Endothelial cell of umbilical vein (primary cell): ENCODE data around the gene PI4K2B. TPM values are rescaled to one million over a fixed set of nuclear protein-coding genes. Genes with fewer than 3 reads are reported as not detected.

Source experiments
- BruUV-seq: library from RNA; stranded (reverse); fragments of 400-500 nt; replicated peaks from 2 replicates; lab custom pipeline; 2021; lab: Mats Ljungman, UMichigan
- CTCF ChIA-PET: fragments of 300-600, 350-600 bp; sonication (Branson Sonifier 250); formaldehyde crosslinking; loops from one replicate; lab custom pipeline; 2021; ENCODE audit warnings: antibody characterized with exemption, inconsistent platforms; lab: Charles Lee
- POLR2A ChIA-PET: fragments of 300-600, 350-600 bp; sonication (Branson Sonifier 250); formaldehyde crosslinking; loops from one replicate; lab custom pipeline; 2021; ENCODE audit warnings: antibody characterized with exemption, inconsistent platforms; lab: Charles Lee
- DNase-seq: peaks from one replicate; pipeline ENCODE4 v3.0.0-alpha.2; 2011; ENCODE audit warnings: low read depth, low spot score
- FAIRE-seq: peaks from 2 replicates; lab custom pipeline; 2011; peaks lifted over from hg19 to GRCh38; lab: Jason Lieb, UNC
- H2AFZ ChIP-seq: 2 replicates; pipeline ENCODE4 v1.6.0; 2012; ENCODE audit warnings: low read depth, low read length, control low read depth, inconsistent platforms
- H3K27ac ChIP-seq: 2 replicates; pipeline ENCODE4 v1.5.1; 2011; ENCODE audit warnings: low read depth, mild to moderate bottlenecking, control low read depth, low read length, moderate library complexity; ENCODE audit not compliant: insufficient read depth
- H3K27me3 ChIP-seq, 2 experiments: 2 replicates each; pipeline versions ENCODE4 v1.6.0 to v1.6.1; 2011; ENCODE audit warnings: low read length in 2 of 2, mixed read lengths in 1 of 2; ENCODE audit not compliant: control insufficient read depth in 2 of 2, insufficient read depth in 2 of 2
- H3K36me3 ChIP-seq, 2 experiments: 2 replicates in 1 of 2; 3 replicates in 1 of 2; pipeline ENCODE4 v1.5.1; 2011; ENCODE audit warnings: low read length in 2 of 2, mild to moderate bottlenecking in 1 of 2, moderate library complexity in 1 of 2; ENCODE audit not compliant: control insufficient read depth in 2 of 2, insufficient read depth in 2 of 2; ENCODE audit errors: extremely low read depth in 1 of 2
- H3K4me1 ChIP-seq: 3 replicates; pipeline ENCODE4 v1.5.1; 2011; ENCODE audit warnings: mild to moderate bottlenecking, low read length; ENCODE audit not compliant: control insufficient read depth, insufficient read depth; ENCODE audit errors: extremely low read depth
- H3K4me2 ChIP-seq: 2 replicates; pipeline ENCODE4 v1.6.1; 2011; ENCODE audit warnings: low read length, control low read depth, mixed read lengths; ENCODE audit not compliant: insufficient read depth
- H3K4me3 ChIP-seq, 3 experiments: fragments of 200-600 bp in 1 of 3; sonication (generic), shearing (Covaris generic) in 1 of 3; replicated peaks in 1 of 3; 2 replicates each; pipeline ENCODE4 v1.5.1; 2011 to 2016; ENCODE audit warnings: control low read depth in 3 of 3, low read length in 3 of 3, mild to moderate bottlenecking in 2 of 3, inconsistent platforms in 1 of 3, low read depth in 1 of 3, moderate library complexity in 1 of 3; ENCODE audit not compliant: insufficient read depth in 1 of 3
- H3K79me2 ChIP-seq: 2 replicates; pipeline ENCODE4 v1.6.0; 2012; ENCODE audit warnings: low read length, inconsistent platforms; ENCODE audit not compliant: control insufficient read depth, insufficient read depth
- H3K9ac ChIP-seq: replicated peaks from 2 replicates; pipeline ENCODE3; 2011; ENCODE audit warnings: low read length, control low read depth; ENCODE audit not compliant: insufficient read depth; ENCODE audit errors: extremely low read depth
- H3K9me1 ChIP-seq: replicated peaks from 3 replicates; pipeline ENCODE4 v1.6.0; 2011; ENCODE audit warnings: mild to moderate bottlenecking, low read length; ENCODE audit not compliant: control insufficient read depth, insufficient read depth; ENCODE audit errors: extremely low read depth
- H3K9me3 ChIP-seq: replicated peaks from 2 replicates; pipeline ENCODE4 v1.5.1; 2012; ENCODE audit warnings: low read length, inconsistent platforms; ENCODE audit not compliant: control insufficient read depth, insufficient read depth
- H4K20me1 ChIP-seq: replicated peaks from 2 replicates; pipeline ENCODE3; 2011; ENCODE audit warnings: mild to moderate bottlenecking, low read length; ENCODE audit not compliant: control insufficient read depth, insufficient read depth; ENCODE audit errors: extremely low read depth
- CTCF ChIP-seq, 2 donors: IDR thresholded peaks; 1 replicate in 1 of 2; 2 replicates in 1 of 2; pipeline ENCODE4 v1.5.1; 2011; ENCODE audit warnings: low read length in 2 of 2, mild to moderate bottlenecking in 2 of 2, moderate library complexity in 2 of 2, control low read depth in 1 of 2, inconsistent platforms in 1 of 2, low read depth in 1 of 2; ENCODE audit not compliant: insufficient read depth in 1 of 2; ENCODE audit errors: extremely low read depth in 1 of 2
- EZH2 ChIP-seq: IDR thresholded peaks from 2 replicates; pipeline ENCODE4 v1.6.1; 2012; ENCODE audit warnings: borderline replicate concordance, low read depth, mild to moderate bottlenecking, moderate library complexity, low read length, inconsistent platforms; ENCODE audit not compliant: severe bottlenecking
- FOS ChIP-seq: IDR thresholded peaks from 2 replicates; pipeline ENCODE4 v1.6.1; 2011; ENCODE audit warnings: mild to moderate bottlenecking, low read length, moderate library complexity, borderline replicate concordance; ENCODE audit not compliant: insufficient read depth
- GATA2 ChIP-seq: IDR thresholded peaks from 2 replicates; pipeline ENCODE4 v1.7.0; 2011; ENCODE audit warnings: low read depth, mild to moderate bottlenecking, moderate library complexity, mixed read lengths, low read length; ENCODE audit not compliant: insufficient read length, insufficient read depth
- JUN ChIP-seq: IDR thresholded peaks from 2 replicates; pipeline ENCODE4 v1.6.1; 2011; ENCODE audit warnings: borderline replicate concordance, low read depth; ENCODE audit not compliant: insufficient read length, insufficient read depth
- MYC ChIP-seq: IDR thresholded peaks from one replicate; pipeline ENCODE4 v1.6.1; 2011; ENCODE audit warnings: mild to moderate bottlenecking, low read depth, low read length
- POLR2A ChIP-seq: IDR thresholded peaks from 2 replicates; pipeline ENCODE4 v1.6.1; 2012; ENCODE audit warnings: low read depth, mild to moderate bottlenecking, control low read depth, low read length
- POLR2AphosphoS5 ChIP-seq: IDR thresholded peaks from 2 replicates; pipeline ENCODE4 v1.6.1; 2012; ENCODE audit warnings: low read depth, mild to moderate bottlenecking, control low read depth, low read length, moderate library complexity; ENCODE audit not compliant: insufficient read depth
- dilution Hi-C: fragments of 300-500 bp; cut with MboI; formaldehyde crosslinking; loops from one replicate; pipeline ENCODE4 v1.15.0; 2019; ENCODE audit warnings: low sequenced_read_pairs; ENCODE audit not compliant: extremely low pct_ligation_motif_present
- intact Hi-C: fragments of 100-400 bp; cut with micrococcal nuclease; formaldehyde crosslinking; loops from one replicate; pipeline ENCODE4 v1.10.0; 2022
- polyA plus RNA-seq, 4 experiments: library from polyadenylated mRNA; depleted of rRNA in 3 of 4; stranded (reverse) in 3 of 4; unstranded in 1 of 4; fragments of >200 nt; gene quantifications; 2 replicates each; pipeline versions ENCODE4 v1.2.1 to v1.2.3, GENCODE V29; 2011 to 2012; ENCODE audit warnings: missing spikeins in 1 of 4
- total RNA-seq: library from RNA; stranded (reverse); gene quantifications from 2 replicates; pipeline ENCODE4 v1.2.3, GENCODE V29; 2021
- TF ChIP-seq, protein P1 (sequence below): IDR thresholded peaks from 2 replicates; pipeline ENCODE4 v1.6.1; 2011; ENCODE audit not compliant: insufficient read depth, insufficient read length

PI4K2B gene
- total and polyA plus RNA-seq, 2 donors (not counting 3 experiments of a cell fraction or from before 2014, with no cell fraction given), result 3.5 to 19.3 TPM

GRCh38 chr4:25303578-25303977 lies 69.7 kb downstream of the PI4K2B start:
- Histone ChIP-seq H3K9me3 (no peaks in the 10 kb centered on the region), H3K27ac (no peak overlapping the region), H3K4me1 (no peaks in the 10 kb centered on the region), H3K27me3 (peaks cover 8 to 9% of the 10 kb centered on the region in 2 experiments), H3K4me3 (no peak overlapping the region), H3K79me2 (no peaks in the 10 kb centered on the region), H3K4me2 (no peak overlapping the region), H4K20me1 (no peaks in the 10 kb centered on the region), H3K9ac (no peak overlapping the region), H2AFZ (no peak overlapping the region), H3K36me3 (no peaks in the 10 kb centered on the region), H3K9me1 (no peaks in the 10 kb centered on the region)
- intact Hi-C loops, result no loop called here
- BruUV-seq, result no TSS peak
- FAIRE-seq, result no peak
- no peak for TF ChIP-seq POLR2AphosphoS5
- TF ChIP-seq, protein P1, sequence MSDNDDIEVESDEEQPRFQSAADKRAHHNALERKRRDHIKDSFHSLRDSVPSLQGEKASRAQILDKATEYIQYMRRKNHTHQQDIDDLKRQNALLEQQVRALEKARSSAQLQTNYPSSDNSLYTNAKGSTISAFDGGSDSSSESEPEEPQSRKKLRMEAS, result no peak
- no peak for TF ChIP-seq FOS
- no peak for TF ChIP-seq MYC
- TF ChIP-seq GATA2, result no peak
- TF ChIP-seq JUN, result no peak
- no peak for TF ChIP-seq CTCF (IDR thresholded peaks at IDR 0.05; ENCODE audit: extremely low read depth in 1 of 2, insufficient read depth in 1 of 2, low read depth in 1 of 2, low read length in 2 of 2)
- no peak for TF ChIP-seq POLR2A
- no peak for TF ChIP-seq EZH2
- DNase-seq, result no peak
- ChIA-PET CTCF (interaction anchor here (1.9 kb wide), 1 partner anchor 63 kb away, joined by 8 read pairs; no protein-coding TSS in a partner anchor), POLR2A (no interaction called here)
- dilution Hi-C loops, result no loop called here
